Tibial nerve (tissue), 4 donors: Measurements from ENCODE around the gene CLSTN3.

ENCODE experiments used
- EP300 ChIP-seq, 2 donors: sonication (generic); formaldehyde crosslinking; IDR thresholded peaks; one replicate each; pipeline ENCODE4 v1.6.1; 2017; ENCODE audit warnings: antibody characterized with exemption in 2 of 2, mild to moderate bottlenecking in 1 of 2
- POLR2A ChIP-seq, 2 donors: fragments of 450-650 bp; IDR thresholded peaks; one replicate each; pipeline ENCODE4 v1.6.1; 2017; ENCODE audit warnings: antibody characterized with exemption in 2 of 2, mild to moderate bottlenecking in 2 of 2, moderate library complexity in 2 of 2
- TF ChIP-seq, protein P1 (sequence below), 5 experiments: fragments of 200-600 bp in 3 of 5; fragments of 450-650 bp in 2 of 5; sonication (generic) in 3 of 5; IDR thresholded peaks; one replicate each; pipeline ENCODE4 v1.5.1; 2016 to 2019; ENCODE audit warnings: antibody characterized with exemption in 5 of 5, mild to moderate bottlenecking in 3 of 5, moderate library complexity in 2 of 5

GRCh38 chr12:7125632-7126227 is 4.4 kb upstream of the CLSTN3 start:
- TF ChIP-seq, protein P1, sequence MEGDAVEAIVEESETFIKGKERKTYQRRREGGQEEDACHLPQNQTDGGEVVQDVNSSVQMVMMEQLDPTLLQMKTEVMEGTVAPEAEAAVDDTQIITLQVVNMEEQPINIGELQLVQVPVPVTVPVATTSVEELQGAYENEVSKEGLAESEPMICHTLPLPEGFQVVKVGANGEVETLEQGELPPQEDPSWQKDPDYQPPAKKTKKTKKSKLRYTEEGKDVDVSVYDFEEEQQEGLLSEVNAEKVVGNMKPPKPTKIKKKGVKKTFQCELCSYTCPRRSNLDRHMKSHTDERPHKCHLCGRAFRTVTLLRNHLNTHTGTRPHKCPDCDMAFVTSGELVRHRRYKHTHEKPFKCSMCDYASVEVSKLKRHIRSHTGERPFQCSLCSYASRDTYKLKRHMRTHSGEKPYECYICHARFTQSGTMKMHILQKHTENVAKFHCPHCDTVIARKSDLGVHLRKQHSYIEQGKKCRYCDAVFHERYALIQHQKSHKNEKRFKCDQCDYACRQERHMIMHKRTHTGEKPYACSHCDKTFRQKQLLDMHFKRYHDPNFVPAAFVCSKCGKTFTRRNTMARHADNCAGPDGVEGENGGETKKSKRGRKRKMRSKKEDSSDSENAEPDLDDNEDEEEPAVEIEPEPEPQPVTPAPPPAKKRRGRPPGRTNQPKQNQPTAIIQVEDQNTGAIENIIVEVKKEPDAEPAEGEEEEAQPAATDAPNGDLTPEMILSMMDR (IDR thresholded peaks at IDR 0.05): no peak
- TF ChIP-seq POLR2A (IDR thresholded peaks at IDR 0.05) (no peak), EP300 (IDR thresholded peaks at IDR 0.05) (no peak)
